OCI-M1 (cell line): ENCODE results near the gene TSN.
"Not testable (repeated sequence)": the region's sequence is repeated elsewhere in the genome, so short reads cannot be mapped to it uniquely, and the experiment has no call there.

ENCODE experiments used
- DNase-seq: peaks from one replicate; lab custom pipeline; 2025; lab: John Stamatoyannopoulos, UW

TSN gene

GRCh38 chr2:121803503-121803902, 48.1 kb downstream of the TSN start:
- peak; percentile 54 for DNase-seq

- peak; percentile 96 for DNase-seq
Measured at GRCh38 chr2:121804340-121804739, 48.9 kb downstream of the TSN start.

- peak; percentile 42 for DNase-seq
Measured at GRCh38 chr2:121804997-121805765, 49.7 kb downstream of the TSN start.

- DNase-seq, result peak; percentile 4
Measured at GRCh38 chr2:121805766-121806143, 50.3 kb downstream of the TSN start.

GRCh38 chr2:121807771-121808170, 52.3 kb downstream of the TSN start:
- not testable (repeated sequence) for DNase-seq

- no peak for DNase-seq
Measured at GRCh38 chr2:121809607-121810006, 54.2 kb downstream of the TSN start.

- DNase-seq, result peak; percentile 82
Measured at GRCh38 chr2:121810959-121811853, 55.8 kb downstream of the TSN start.

GRCh38 chr2:121813083-121813482, 57.6 kb downstream of the TSN start:
- DNase-seq, result not testable (repeated sequence)

GRCh38 chr2:121815216-121815615, 59.8 kb downstream of the TSN start:
- no peak for DNase-seq

- DNase-seq, result no peak
Measured at GRCh38 chr2:121816797-121817196, 61.3 kb downstream of the TSN start.

GRCh38 chr2:121817304-121817703, 61.9 kb downstream of the TSN start:
- not testable (repeated sequence) for DNase-seq
